G401.6 (cell line): ENCODE measurements around the gene CDC42EP3.

Experiments used
- FAIRE-seq: peaks from 2 replicates; lab custom pipeline; 2012; peaks lifted over from hg19 to GRCh38; lab: Jason Lieb, UNC

Gene CDC42EP3

GRCh38 chr2:37683921-37684780 lies 12.7 kb upstream of the CDC42EP3 start:
- no peak for FAIRE-seq

GRCh38 chr2:37683241-37683640 lies 11.8 kb upstream of the CDC42EP3 start:
- FAIRE-seq: no peak

DNA sequence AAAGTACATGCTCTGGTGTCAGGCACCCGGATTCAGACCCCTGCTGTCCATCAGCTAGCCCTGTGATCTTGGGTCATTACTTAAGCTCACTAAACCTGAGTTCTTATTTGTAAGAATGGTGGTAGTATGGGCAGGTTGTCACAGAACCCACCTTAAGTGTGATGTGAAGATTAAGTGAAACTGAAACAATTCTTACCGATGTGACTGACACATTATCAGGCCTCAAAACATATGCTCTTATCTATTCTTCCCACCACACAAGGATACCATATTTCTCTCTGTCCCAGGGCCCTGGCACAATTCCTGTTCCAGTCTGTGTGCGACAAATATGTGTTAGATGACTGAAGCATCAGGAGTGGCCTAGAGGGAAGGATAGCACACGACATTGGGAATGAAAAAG lies 11.0 kb upstream of the CDC42EP3 start:
- FAIRE-seq: no peak

GRCh38 chr2:37681587-37681986 lies 10.1 kb upstream of the CDC42EP3 start:
- FAIRE-seq: no peak

DNA sequence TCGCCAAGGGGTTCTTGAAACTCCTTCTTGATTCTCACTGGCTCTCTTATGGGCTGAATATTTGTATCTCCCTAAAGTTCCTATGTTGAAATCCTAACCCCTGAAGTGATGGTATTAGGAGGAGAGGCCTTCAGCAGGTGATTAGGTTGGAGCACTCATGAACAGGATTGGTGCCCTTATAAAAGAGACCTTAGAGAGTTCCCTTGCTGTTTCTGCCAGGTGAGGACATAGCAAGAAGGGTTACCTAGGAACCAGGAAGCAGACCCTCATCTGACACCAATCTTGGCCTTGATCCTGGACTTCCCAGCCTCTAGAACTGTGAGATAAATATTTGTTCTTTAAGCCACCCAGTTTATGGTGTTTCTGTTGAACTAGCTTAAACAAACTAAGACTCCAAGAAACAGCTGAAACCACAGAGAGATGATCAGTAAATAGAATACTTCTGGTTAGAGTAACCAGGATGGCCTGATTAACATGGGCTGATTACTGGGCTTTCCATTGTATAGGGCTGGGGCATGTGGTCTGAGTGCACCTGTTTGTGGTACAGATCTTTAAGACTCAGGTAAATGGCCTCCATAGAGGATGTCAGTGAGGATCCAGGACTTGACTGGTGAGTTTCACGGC lies 7.7 kb upstream of the CDC42EP3 start:
- FAIRE-seq: no peak

DNA sequence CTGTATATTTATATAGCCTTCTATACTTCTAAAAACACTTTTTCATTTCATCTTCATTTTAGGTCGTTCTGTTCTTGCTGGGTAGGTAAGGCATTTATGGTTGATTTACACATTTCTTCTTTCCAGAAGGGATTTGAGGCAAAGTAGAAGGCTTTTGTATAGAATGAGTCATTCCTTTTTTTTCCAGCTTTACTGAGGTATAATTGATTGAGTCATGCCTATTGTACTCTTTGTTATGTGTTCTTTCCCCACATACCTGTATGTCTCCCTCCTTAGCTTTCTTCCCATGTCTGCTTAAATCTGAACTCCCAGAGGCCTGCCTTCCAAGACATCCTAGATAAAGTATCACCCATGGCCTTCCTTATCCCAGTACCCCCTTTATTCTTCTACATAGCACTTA lies 4.8 kb upstream of the CDC42EP3 start:
- FAIRE-seq: no peak

DNA sequence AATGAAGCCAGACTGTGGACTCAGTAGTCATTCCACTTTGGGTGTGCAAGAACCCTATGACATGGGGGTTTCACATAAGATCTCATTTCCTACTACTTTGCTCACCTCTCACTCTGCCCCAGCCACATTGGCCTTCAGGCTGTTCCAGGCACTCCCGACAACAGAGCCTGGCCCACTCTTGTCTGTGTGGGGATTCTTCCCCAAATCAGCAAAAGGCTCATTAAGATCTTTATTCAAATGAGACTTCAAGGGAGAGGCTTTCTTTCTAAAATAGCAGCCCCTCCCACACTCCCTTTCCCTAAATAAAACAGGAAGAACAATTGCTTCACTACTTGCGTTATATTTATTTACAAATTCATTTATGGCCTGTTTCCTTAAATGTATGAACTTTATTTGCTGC lies 3.5 kb upstream of the CDC42EP3 start:
- no peak for FAIRE-seq

DNA sequence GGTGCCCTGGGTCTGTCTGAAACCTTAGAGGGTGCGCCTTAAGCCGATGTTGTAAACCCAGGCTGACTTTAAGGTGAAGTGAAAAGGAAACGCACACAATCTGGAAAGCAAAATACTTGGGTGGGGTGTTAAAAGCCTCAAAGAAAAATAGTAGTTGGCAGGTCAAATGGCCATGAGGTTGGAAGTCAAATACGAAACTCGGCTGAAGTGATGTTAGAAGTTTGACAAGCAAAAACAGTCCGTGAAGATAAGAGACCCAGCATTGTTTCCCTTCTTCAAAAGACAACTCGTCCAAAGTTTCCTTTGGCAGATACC lies 1.4 kb upstream of the CDC42EP3 start:
- no peak for FAIRE-seq

DNA sequence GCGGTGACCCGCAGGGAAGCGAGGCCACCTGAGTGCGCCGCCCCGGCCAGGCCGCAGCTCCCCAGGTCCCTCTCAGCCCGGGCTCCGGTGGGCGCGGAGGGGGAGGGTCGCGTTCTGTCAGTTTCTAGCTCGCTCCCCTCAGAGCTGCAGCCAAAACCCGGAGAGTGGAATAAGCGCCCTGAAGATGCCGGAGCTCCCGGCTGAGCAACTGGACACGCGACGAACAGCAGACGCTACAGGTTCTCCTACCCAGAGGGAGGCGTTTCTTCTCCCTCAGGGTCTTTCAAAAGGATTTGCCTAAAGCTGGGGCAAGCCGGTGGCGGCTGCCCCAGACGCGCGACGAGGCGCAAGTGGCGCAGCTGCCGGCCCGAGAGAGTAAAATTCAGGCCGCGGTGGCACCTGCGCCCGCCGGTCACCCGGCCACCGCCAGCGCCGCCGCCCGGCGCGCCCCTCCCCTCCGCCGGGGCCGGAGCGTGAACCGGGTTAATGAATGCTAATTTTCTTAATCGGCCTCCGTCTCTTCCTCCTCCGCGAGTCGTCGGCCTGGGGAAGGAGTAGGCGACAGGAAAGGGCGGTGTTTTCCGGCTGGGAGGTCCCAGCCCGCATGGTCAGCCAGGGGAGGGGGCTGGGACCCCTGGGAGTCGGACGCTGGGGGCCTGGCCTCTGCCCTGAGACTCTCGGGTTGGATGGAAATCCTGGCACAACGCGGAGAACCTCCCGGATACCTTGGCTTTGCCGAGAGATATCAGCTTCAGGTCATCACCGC lies 845 bp upstream of the CDC42EP3 start:
- FAIRE-seq: no peak

GRCh38 chr2:37671816-37672103 lies 318 bp upstream of the CDC42EP3 start:
- FAIRE-seq: no peak

GRCh38 chr2:37670378-37671008 lies 949 bp downstream of the CDC42EP3 start:
- FAIRE-seq: no peak

- FAIRE-seq: no peak
Measured at GRCh38 chr2:37669446-37669845, 2.0 kb downstream of the CDC42EP3 start.

DNA sequence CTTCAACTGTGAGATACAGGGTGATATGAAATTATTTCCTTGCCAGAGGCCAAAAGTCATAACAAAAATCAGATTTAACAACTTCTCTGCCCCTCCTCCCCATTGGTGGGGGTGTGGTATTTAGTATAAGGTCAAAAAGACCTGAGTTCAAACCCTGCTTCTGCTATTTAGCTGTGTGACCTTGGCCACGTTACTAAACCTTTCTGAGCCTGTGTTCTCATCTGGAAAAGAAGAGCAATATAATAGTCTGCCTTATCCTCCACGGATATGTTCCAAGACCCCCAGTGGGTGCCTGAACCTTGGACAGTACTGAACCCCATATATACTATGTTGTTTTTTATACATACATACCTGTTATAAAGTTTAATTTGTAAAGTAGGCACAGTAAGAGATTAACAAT lies 3.7 kb downstream of the CDC42EP3 start:
- FAIRE-seq: no peak

DNA sequence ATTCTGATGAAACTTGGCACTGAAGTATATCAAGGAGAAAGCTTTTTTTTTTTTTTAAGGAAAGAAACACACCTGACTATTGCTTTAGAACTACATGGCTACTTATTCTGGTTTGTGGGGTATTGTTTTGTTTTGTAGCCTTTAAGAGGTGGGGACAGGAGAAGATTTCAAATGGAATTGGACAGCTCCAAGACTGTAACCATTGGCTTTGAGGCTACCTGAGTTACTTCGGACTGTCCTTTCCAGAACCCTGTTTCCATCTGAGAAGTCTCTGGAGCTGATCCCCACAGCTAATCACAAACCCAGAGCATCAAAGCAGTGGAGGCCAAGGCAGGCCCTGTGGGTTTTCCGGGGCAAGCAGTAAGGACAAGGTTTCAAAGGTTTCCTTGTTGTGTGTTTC lies 4.7 kb downstream of the CDC42EP3 start:
- FAIRE-seq: no peak

- FAIRE-seq: no peak
Measured at GRCh38 chr2:37665604-37666362, 5.7 kb downstream of the CDC42EP3 start.

- FAIRE-seq: no peak
Measured at GRCh38 chr2:37665043-37665442, 6.4 kb downstream of the CDC42EP3 start.

DNA sequence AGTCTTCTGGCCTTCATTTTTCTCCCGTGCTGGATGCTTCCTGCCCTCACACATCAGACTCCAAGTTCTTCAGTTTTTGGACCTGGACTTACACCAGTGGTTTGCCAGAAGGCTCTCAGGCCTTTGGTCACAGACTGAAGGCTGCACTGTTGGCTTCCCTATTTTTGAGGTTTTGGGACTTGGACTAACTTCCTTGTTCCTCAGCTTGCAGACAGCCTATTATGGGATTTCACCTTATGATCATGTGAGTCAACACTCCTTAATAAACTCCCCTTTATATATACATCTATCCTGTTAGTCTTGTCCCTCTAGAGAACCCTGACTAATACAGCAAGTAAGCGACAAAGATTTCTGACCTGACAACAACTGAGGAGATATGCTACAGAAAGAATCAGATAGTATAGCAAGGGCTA lies 7.2 kb downstream of the CDC42EP3 start:
- FAIRE-seq: no peak

GRCh38 chr2:37663390-37663789 lies 8.1 kb downstream of the CDC42EP3 start:
- FAIRE-seq: no peak

DNA sequence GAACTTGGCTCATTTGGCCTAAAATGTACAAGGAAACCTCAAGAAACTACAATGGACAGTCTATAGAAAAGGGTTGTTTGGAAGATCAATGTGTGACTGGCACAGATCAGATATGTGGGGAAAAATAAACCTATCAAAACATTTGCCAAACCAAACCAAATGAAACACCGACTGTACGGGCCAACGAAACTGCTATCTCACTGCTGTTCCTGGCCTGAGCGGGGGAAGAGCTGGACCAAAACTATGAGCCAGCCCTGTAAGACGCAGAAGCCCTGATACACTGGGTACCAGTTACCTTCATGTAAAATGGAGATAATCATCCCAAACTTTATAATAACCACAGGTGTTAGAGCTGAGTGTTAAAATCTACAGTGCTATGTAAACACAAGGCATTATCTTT lies 11.7 kb downstream of the CDC42EP3 start:
- no peak for FAIRE-seq

DNA sequence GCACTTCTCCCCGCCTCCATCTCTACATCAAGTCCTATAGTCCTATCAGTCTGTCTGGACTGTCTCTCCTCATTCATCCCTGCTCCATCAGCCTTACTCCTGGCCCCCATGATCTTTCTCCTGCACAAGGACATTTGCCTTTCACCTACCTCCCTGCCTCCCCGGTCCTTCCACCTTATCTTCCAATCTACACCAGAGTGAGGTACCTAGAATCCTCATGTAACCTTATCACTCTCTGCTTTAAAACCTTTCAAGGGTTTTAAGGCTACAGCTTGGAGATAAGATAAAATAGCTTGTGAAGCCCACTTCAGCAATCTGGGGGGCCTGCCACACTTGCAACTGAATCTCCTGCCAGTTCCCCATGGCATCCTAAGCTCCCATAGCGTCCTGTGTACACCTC lies 12.8 kb downstream of the CDC42EP3 start:
- no peak for FAIRE-seq

GRCh38 chr2:37657471-37657870 lies 14.0 kb downstream of the CDC42EP3 start:
- FAIRE-seq: no peak
